IMR-90 (cell line): ENCODE results near the gene PEX5L. TPM values are rescaled to one million over a fixed set of nuclear protein-coding genes. Genes with fewer than 3 reads are reported as not detected.

Experiments
- ATAC-seq: fragments of 200-7000 bp; cut with Tn5 transposase; 2 replicates; pipeline ENCODE4 v1.9.1; 2020; ENCODE audit warnings: low read depth, mild to moderate bottlenecking, moderate library complexity
- BruUV-seq: library from RNA; stranded (reverse); fragments of 400-500 nt; replicated peaks from 2 replicates; lab custom pipeline; 2021; lab: Mats Ljungman, UMichigan
- CTCF ChIA-PET: fragments of 300-600 bp; formaldehyde crosslinking; extraction: SDS; loops from one replicate; lab custom pipeline; 2021; ENCODE audit warnings: antibody characterized with exemption; lab: Yijun Ruan, JAX
- POLR2A ChIA-PET: fragments of 300-600 bp; sonication (Branson Sonifier 250); formaldehyde crosslinking; loops from one replicate; lab custom pipeline; 2022; ENCODE audit warnings: antibody characterized with exemption; ENCODE audit not compliant: unreplicated experiment; lab: Charles Lee
- DNase-seq: peaks from one replicate; pipeline ENCODE4 v3.0.0; 2013
- H2AFZ ChIP-seq: replicated peaks from 2 replicates; pipeline ENCODE3; 2013; ENCODE audit warnings: low read length, mild to moderate bottlenecking; ENCODE audit not compliant: poor library complexity
- H2AK5ac ChIP-seq: 2 replicates; pipeline ENCODE4 v1.6.1; 2013; ENCODE audit warnings: low read depth, low read length, inconsistent platforms
- H2AK9ac ChIP-seq: replicated peaks from 2 replicates; pipeline ENCODE3; 2013; ENCODE audit warnings: mild to moderate bottlenecking, low read depth, low read length, moderate library complexity; ENCODE audit not compliant: poor library complexity
- H2BK120ac ChIP-seq: 2 replicates; pipeline ENCODE4 v1.6.1; 2013; ENCODE audit warnings: low read depth, low read length, inconsistent platforms
- H2BK15ac ChIP-seq: 3 replicates; pipeline ENCODE4 v1.6.1; 2013; ENCODE audit warnings: low read depth, low read length, inconsistent platforms
- H2BK20ac ChIP-seq: 2 replicates; pipeline ENCODE4 v1.6.1; 2013; ENCODE audit warnings: low read depth, mild to moderate bottlenecking, inconsistent platforms, low read length, moderate library complexity
- H2BK5ac ChIP-seq: 2 replicates; pipeline ENCODE4 v1.6.1; 2013; ENCODE audit warnings: mild to moderate bottlenecking, low read depth, low read length, inconsistent platforms; ENCODE audit not compliant: poor library complexity, severe bottlenecking
- H3K14ac ChIP-seq: replicated peaks from 2 replicates; pipeline ENCODE4 v1.6.1; 2013; ENCODE audit warnings: low read depth, low read length, inconsistent platforms
- H3K18ac ChIP-seq: 2 replicates; pipeline ENCODE4 v1.6.1; 2013; ENCODE audit warnings: low read depth, low read length, control low read depth
- H3K23ac ChIP-seq: 2 replicates; pipeline ENCODE4 v1.6.1; 2013; ENCODE audit warnings: low read depth, low read length, inconsistent platforms
- H3K27ac ChIP-seq: 2 replicates; pipeline ENCODE4 v1.5.1; 2013; ENCODE audit warnings: mild to moderate bottlenecking, control low read depth, low read length; ENCODE audit not compliant: insufficient read depth
- H3K27me3 ChIP-seq: 2 replicates; pipeline ENCODE4 v1.6.1; 2013; ENCODE audit warnings: low read length; ENCODE audit not compliant: control insufficient read depth, insufficient read depth
- H3K36me3 ChIP-seq: 2 replicates; pipeline ENCODE4 v1.6.1; 2013; ENCODE audit warnings: low read length, mixed read lengths; ENCODE audit not compliant: control insufficient read depth, insufficient read depth
- H3K4ac ChIP-seq: 2 replicates; pipeline ENCODE4 v1.6.1; 2013; ENCODE audit warnings: low read depth, low read length, inconsistent platforms
- H3K4me1 ChIP-seq: 2 replicates; pipeline ENCODE4 v1.6.1; 2013; ENCODE audit warnings: low read length, mixed read lengths; ENCODE audit not compliant: control insufficient read depth, insufficient read depth
- H3K4me2 ChIP-seq: 2 replicates; pipeline ENCODE4 v1.6.1; 2013; ENCODE audit warnings: low read depth, mild to moderate bottlenecking, control low read depth, low read length, moderate library complexity
- H3K4me3 ChIP-seq: 2 replicates; pipeline ENCODE4 v1.5.1; 2013; ENCODE audit warnings: low read depth, mild to moderate bottlenecking, control low read depth, low read length, moderate library complexity; ENCODE audit not compliant: insufficient read depth
- H3K56ac ChIP-seq: 2 replicates; pipeline ENCODE4 v1.6.1; 2013; ENCODE audit warnings: low read length, inconsistent platforms; ENCODE audit not compliant: insufficient read depth; ENCODE audit errors: extremely low read depth
- H3K79me1 ChIP-seq, 2 experiments: 2 replicates each; pipeline ENCODE4 v1.6.1; 2013; ENCODE audit warnings: low read length in 2 of 2, inconsistent platforms in 1 of 2, low read depth in 1 of 2
- H3K9ac ChIP-seq: 2 replicates; pipeline ENCODE4 v1.6.1; 2013; ENCODE audit warnings: low read depth, low read length, control low read depth
- H3K9me1 ChIP-seq: 2 replicates; pipeline ENCODE4 v1.6.1; 2013; ENCODE audit warnings: low read length, inconsistent platforms; ENCODE audit not compliant: insufficient read depth
- H3K9me3 ChIP-seq: 2 replicates; pipeline ENCODE4 v1.6.1; 2013; ENCODE audit warnings: low read length; ENCODE audit not compliant: control insufficient read depth, insufficient read depth
- H4K20me1 ChIP-seq: 2 replicates; pipeline ENCODE4 v1.6.1; 2013; ENCODE audit warnings: low read length, inconsistent platforms; ENCODE audit not compliant: insufficient read depth
- H4K5ac ChIP-seq: 2 replicates; pipeline ENCODE4 v1.6.1; 2013; ENCODE audit warnings: mild to moderate bottlenecking, low read depth, low read length, control low read depth
- H4K8ac ChIP-seq, 2 experiments: 2 replicates each; pipeline ENCODE4 v1.6.1; 2013; ENCODE audit warnings: low read depth in 2 of 2, low read length in 2 of 2, control low read depth in 1 of 2, inconsistent platforms in 1 of 2
- H4K91ac ChIP-seq: 2 replicates; pipeline ENCODE4 v1.6.1; 2013; ENCODE audit warnings: low read depth, low read length, inconsistent platforms; ENCODE audit not compliant: insufficient read depth
- RAD21 ChIP-seq: IDR thresholded peaks from 2 replicates; pipeline ENCODE4 v1.6.1; 2012; ENCODE audit warnings: low read length, improper control_type of control experiment
- WGBS, 2 experiments: methylation state at CpG; one replicate each; pipeline versions ENCODE4 v1.1.5 to v1.1.7; 2013; ENCODE audit warnings: missing lambda C conversion rate in 2 of 2; ENCODE audit not compliant: insufficient read length in 1 of 2; ENCODE audit errors: extremely low coverage in 2 of 2; 5-methylcytosine and 5-hydroxymethylcytosine counted together
- dilution Hi-C: fragments of 300-500 bp; cut with HindIII; formaldehyde crosslinking; loops from one replicate; pipeline ENCODE4 v1.14.3; 2018; ENCODE audit warnings: low sequenced_read_pairs; ENCODE audit not compliant: unreplicated experiment
- in situ Hi-C: fragments of 300-500 bp; cut with MboI; formaldehyde crosslinking; loops from 3 replicates; pipeline ENCODE4 v1.14.3; 2019; ENCODE audit warnings: low sequenced_read_pairs, inconsistent platforms, mixed read lengths
- intact Hi-C: fragments of 100-400 bp; cut with micrococcal nuclease; formaldehyde crosslinking; loops from 2 replicates; pipeline ENCODE4 v1.10.0; 2022
- polyA plus RNA-seq, 3 experiments: library from polyadenylated mRNA; depleted of rRNA; stranded (reverse); fragments of >200 nt; gene quantifications; 2 replicates each; pipeline ENCODE4 v1.2.3, GENCODE V29; 2012; ENCODE audit warnings: low replicate concordance in 1 of 3
- total RNA-seq: library from RNA; depleted of rRNA; stranded (reverse); fragments of >200 nt; gene quantifications from 2 replicates; pipeline ENCODE4 v1.2.3, GENCODE V29; 2012

The PEX5L gene
- total and polyA plus RNA-seq, 2 of the 4 experiments (the other 2 are of a cell fraction), result not detected

DNA sequence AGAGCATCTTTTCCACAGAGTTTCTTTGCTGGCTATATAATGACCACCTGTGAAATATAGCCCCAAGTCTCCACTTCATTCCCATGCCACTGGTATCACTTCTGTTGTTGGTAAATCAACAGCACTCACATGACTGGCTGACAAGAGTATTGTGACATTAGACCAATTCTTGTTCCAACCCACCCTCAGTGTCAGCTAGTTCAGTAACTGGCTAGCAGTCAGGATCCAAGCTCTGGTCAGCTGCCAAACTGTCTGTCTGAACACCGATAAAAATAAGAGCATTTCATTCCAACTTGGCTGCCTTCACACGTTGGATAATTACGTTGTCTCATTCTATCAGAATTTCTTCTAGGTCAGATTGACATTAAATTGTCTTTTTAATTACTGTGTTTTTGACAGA lies 217.4 kb downstream of the PEX5L start:
- Histone ChIP-seq H2AFZ (no peak overlapping the region), H4K91ac (no peak overlapping the region), H3K4me1 (no peaks in the 10 kb centered on the region), H2BK5ac (no peak overlapping the region), H4K5ac (no peak overlapping the region), H3K27ac (no peak overlapping the region), H3K4ac (no peak overlapping the region), H3K79me1 (no peaks in the 10 kb centered on the region), H3K9ac (no peak overlapping the region), H2BK15ac (no peak overlapping the region), H3K18ac (no peak overlapping the region), H2AK9ac (no peak overlapping the region), H2BK120ac (no peak overlapping the region), H3K9me1 (no peaks in the 10 kb centered on the region), H4K20me1 (no peaks in the 10 kb centered on the region), H3K9me3 (no peaks in the 10 kb centered on the region), H3K23ac (no peak overlapping the region), H3K4me2 (no peak overlapping the region), H3K56ac (no peak overlapping the region), H2AK5ac (no peak overlapping the region), H3K4me3 (no peak overlapping the region), H4K8ac (no peak overlapping the region), H3K27me3 (peaks cover 2% of the 10 kb centered on the region), H3K36me3 (no peaks in the 10 kb centered on the region), H3K14ac (no peak overlapping the region), H2BK20ac (no peak overlapping the region)
- in situ Hi-C loops, result loop anchor here (25.0 kb wide), 1 partner anchor 793 kb away; the partner anchor contains the start of gene TTC14
- intact Hi-C loops, result no loop called here
- dilution Hi-C loops, result no loop called here
- ChIA-PET POLR2A (no interaction called here), CTCF (interaction anchor here (0.9 kb wide), 1 partner anchor 8 kb away, joined by 3 read pairs; no protein-coding TSS in a partner anchor)
- no peak for ATAC-seq
- no peak for TF ChIP-seq RAD21
- WGBS, 2 experiments, result no CpG with 5 or more reads among the region's 3 CpGs
- DNase-seq, result no peak
- no TSS peak for BruUV-seq
